HG03439 (cell line): ENCODE data around the gene SYNGR3.
"Not testable (repeated sequence)": the region's sequence is repeated elsewhere in the genome, so short reads cannot be mapped to it uniquely, and the experiment has no call there.

Experiments
- ATAC-seq: cut with Tn5 transposase; IDR thresholded peaks from one replicate; pipeline ENCODE4 v1.9.1; 2021; ENCODE audit warnings: mild to moderate bottlenecking, moderate library complexity; ENCODE audit not compliant: unreplicated experiment

Gene SYNGR3

DNA sequence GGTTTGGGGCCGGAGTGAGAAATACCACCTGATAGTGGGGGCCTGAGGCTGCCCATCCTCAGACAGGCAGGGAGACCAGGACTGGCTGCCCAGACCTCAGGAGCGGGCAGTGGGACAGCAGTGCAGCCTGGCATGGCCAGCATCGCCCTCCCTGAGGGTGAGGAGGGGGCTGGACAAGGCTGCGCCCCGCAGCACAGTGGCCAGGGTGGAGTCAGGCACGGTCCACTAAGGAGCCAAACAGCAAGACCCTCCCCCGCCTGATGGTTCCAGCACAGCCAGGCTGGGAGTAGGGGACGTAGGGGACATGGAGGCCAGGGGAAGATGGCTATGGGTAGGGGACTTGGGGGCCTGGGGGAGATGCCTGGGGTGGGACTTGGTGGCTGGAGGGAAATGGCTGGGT is 16.5 kb downstream of the SYNGR3 start:
- no peak for ATAC-seq

GRCh38 chr16:2007081-2007836 is 17.5 kb downstream of the SYNGR3 start:
- ATAC-seq, result no peak

GRCh38 chr16:2008009-2008526 is 18.3 kb downstream of the SYNGR3 start:
- no peak for ATAC-seq

- ATAC-seq, result no peak
Measured at GRCh38 chr16:2008631-2009163, 18.9 kb downstream of the SYNGR3 start.

GRCh38 chr16:2009164-2009711 is 19.5 kb downstream of the SYNGR3 start:
- peak; percentile 33 for ATAC-seq

DNA sequence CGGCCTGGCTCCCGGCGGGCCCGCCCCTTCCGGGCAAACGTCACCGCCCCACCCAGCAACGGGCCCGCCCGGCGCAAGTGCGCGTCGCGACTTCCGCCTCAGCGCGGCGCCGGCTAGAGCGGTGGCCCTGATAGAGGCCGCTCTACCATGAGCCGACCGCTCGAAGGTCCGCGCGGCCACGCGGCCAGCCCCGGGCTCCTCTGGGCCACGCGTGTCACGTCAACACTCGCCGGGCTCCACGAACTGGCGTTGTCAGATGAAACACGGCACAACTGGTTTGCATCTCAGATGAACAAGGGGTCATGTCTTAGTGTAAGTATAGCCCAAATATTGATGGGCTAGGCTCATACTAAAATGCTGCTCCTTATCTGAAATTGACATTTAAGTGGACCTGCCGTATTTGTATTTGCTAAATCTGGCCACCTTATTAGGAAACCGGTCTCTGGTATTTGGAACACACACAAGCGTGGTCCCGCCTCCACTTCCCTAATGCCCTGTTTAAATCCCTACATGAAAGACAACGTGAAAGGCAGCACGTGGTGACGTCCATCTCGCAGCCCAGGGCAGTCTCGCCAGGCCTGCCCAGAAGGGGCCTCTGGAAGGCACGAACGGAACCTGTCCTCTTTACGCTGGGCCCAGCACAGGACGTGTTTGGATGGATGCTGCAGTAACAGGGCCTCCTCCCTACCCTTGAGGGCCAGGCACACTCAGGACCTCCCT is 20.2 kb downstream of the SYNGR3 start, which contains the start of gene ZNF598:
Gene ZNF598 (minus strand): TSS at position 31 of the 720 bp plus-strand sequence.
- peak; percentile 73 for ATAC-seq

GRCh38 chr16:2011726-2012125 is 22.0 kb downstream of the SYNGR3 start:
- ATAC-seq, result not testable (repeated sequence)

GRCh38 chr16:2013527-2013926 is 23.8 kb downstream of the SYNGR3 start:
- ATAC-seq, result no peak

DNA sequence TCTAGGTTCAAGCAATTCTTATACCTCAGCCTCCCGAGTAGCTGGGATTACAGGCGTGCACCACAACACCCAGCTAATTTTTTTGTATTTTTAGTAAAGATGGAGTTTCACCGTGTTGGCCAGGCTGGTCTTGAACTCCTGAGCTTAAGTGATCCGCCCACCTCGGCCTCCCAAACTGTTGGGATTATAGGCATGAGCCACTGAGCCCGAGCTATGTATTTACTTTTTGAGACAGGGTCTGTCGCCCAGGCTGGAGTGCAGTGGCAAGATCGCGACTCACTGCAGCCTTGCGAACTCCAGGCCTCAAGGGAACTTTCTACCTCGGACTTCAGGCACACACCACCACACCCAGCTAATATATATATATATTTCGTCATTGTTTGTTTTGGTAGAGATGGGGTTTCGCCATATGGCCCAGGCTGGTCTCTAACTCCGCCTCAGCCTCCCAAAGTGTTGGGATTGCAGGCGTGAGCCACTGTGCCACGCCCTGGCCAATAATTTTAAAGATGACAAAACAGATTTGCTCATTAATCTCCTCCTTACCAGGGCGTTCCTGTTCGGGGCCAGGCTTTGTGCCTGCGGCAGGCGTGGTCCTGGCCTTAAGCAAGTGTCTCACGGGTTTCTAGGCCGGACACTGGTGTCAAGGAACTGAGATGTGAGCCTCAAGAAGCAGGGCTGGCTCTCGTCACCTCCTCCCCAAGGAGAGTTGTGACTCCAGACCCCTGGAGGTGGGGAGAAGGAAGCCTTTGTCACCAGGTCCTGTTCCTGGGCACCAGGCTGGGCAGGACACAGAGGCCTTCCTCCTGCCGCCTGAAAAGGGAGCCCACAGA is 25.6 kb downstream of the SYNGR3 start:
- ATAC-seq, result no peak

DNA sequence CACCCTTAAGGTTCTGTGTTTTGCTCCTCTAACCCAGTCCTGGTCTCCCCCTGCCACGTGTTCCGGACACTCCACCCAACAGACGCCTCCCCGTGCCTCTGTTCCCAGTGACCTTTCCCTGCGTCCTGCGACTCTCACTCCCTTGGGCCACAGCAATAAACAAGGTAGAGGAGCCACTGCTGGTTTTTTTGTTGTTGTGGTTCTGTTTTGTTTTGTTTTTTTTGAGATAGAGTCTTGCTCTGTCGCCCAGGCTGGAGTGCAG is 26.1 kb downstream of the SYNGR3 start:
- no peak for ATAC-seq

GRCh38 chr16:2016407-2016922 is 26.7 kb downstream of the SYNGR3 start:
- ATAC-seq, result no peak

GRCh38 chr16:2019518-2019920 is 29.7 kb downstream of the SYNGR3 start, which contains the start of gene NPW:
Gene NPW, plus strand, starts transcription at chr16:2019785.
- no peak for ATAC-seq

DNA sequence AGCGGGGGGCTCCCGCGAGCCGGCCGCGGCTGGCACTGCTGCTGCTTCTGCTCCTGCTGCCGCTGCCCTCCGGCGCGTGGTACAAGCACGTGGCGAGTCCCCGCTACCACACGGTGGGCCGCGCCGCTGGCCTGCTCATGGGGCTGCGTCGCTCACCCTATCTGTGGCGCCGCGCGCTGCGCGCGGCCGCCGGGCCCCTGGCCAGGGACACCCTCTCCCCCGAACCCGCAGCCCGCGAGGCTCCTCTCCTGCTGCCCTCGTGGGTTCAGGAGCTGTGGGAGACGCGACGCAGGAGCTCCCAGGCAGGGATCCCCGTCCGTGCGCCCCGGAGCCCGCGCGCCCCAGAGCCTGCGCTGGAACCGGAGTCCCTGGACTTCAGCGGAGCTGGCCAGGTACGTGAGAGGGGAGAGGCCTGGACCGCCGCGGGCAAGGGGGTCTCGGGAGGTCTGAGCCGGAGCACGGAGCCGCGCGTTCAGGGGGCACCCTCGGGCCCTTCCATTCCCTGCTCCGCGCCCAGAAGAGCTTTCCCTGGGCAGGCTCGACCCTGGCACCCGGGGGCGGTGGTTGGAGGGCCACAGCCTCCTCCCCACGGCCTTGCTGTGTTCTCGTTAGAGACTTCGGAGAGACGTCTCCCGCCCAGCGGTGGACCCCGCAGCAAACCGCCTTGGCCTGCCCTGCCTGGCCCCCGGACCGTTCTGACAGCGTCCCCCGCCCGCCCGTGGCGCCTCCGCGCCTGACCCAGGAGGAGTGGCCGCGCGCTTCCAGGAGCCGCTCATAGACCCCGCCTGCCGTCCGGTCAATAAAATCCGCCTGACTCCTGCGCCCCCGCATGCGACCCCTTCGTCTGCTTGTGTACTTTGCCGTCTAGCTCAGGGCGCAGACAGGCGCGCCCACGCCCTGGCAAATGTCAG is 30.4 kb downstream of the SYNGR3 start:
- no peak for ATAC-seq

DNA sequence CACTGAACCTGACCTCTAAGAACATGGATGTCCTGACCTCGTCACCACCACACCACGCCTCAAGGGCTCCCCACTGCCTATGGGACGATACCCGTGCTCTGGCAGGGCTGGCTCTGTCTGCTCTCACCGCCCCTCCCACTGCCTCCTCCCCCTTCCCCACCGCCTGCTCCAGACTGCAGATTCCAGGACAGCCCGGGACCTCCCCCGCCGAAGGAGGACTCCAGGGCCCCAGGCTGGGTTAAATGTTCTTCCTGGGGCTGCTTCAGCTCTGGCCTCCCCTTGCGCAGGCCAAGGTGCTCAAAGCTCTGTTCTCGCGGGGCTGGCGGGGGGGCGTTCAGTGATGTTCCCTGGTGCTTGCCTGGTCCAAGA is 32.9 kb downstream of the SYNGR3 start:
- peak; percentile 14 for ATAC-seq

- ATAC-seq, result peak; percentile 65
Measured at GRCh38 chr16:2023092-2024031, 33.6 kb downstream of the SYNGR3 start.

- no peak for ATAC-seq
Measured at GRCh38 chr16:2024032-2024420, 34.3 kb downstream of the SYNGR3 start.

- no peak for ATAC-seq
Measured at GRCh38 chr16:2025251-2025650, 35.5 kb downstream of the SYNGR3 start.

- no peak for ATAC-seq
Measured at GRCh38 chr16:2025878-2026460, 36.2 kb downstream of the SYNGR3 start.
